OCI-LY3 (cell line): ENCODE measurements around the gene MAGI2.

Experiments used
- H2AFZ ChIP-seq: fragments of 200-600, 300-600 bp; shearing (Covaris generic); 2 replicates; pipeline ENCODE4 v1.6.0; 2014; ENCODE audit warnings: antibody characterized with exemption, low read depth, low read length
- H3K27ac ChIP-seq: fragments of 200-600, 300-600 bp; sonication (generic); 2 replicates; pipeline ENCODE4 v1.5.1; 2014; ENCODE audit warnings: mild to moderate bottlenecking, low read length, moderate library complexity, mixed read lengths
- H3K27me3 ChIP-seq: fragments of 200-600, 300-600 bp; sonication (generic); 2 replicates; pipeline ENCODE4 v1.6.1; 2014; ENCODE audit warnings: low read depth, low read length, mixed read lengths
- H3K36me3 ChIP-seq: fragments of 200-600, 300-600 bp; sonication (generic); replicated peaks from 2 replicates; pipeline ENCODE3; 2014; ENCODE audit warnings: low read depth, low read length, mixed read lengths
- H3K4me1 ChIP-seq: fragments of 300-600, 200-600 bp; sonication (generic); 2 replicates; pipeline ENCODE4 v1.6.1; 2014; ENCODE audit warnings: low read length, mixed read lengths
- H3K4me2 ChIP-seq: fragments of 200-600, 300-600 bp; sonication (generic); 2 replicates; pipeline ENCODE4 v1.6.1; 2014; ENCODE audit warnings: low read length, mixed read lengths
- H3K4me3 ChIP-seq: fragments of 300-600, 200-600 bp; sonication (generic); 2 replicates; pipeline ENCODE4 v1.5.1; 2014; ENCODE audit warnings: antibody characterized with exemption, mild to moderate bottlenecking, low read length, moderate library complexity
- H3K79me2 ChIP-seq: fragments of 300-600, 200-600 bp; shearing (Covaris generic); 2 replicates; pipeline ENCODE4 v1.6.1; 2014; ENCODE audit warnings: mild to moderate bottlenecking, low read length, mixed read lengths
- H3K9ac ChIP-seq: fragments of 300-600, 200-600 bp; shearing (Covaris generic); 2 replicates; pipeline ENCODE4 v1.6.0; 2014; ENCODE audit warnings: mild to moderate bottlenecking, low read length, moderate library complexity
- H3K9me3 ChIP-seq: fragments of 200-600, 300-600 bp; shearing (Covaris generic); 2 replicates; pipeline ENCODE4 v1.6.1; 2014; ENCODE audit warnings: low read length, mixed read lengths; ENCODE audit not compliant: insufficient read depth
- H4K20me1 ChIP-seq: fragments of 200-600, 300-600 bp; sonication (generic); 2 replicates; pipeline ENCODE4 v1.6.1; 2016; ENCODE audit warnings: low read length, mixed read lengths; ENCODE audit not compliant: insufficient read depth
- EZH2phosphoT487 ChIP-seq: fragments of 200-600 bp; shearing (Covaris generic); IDR thresholded peaks from 2 replicates; pipeline ENCODE4 v1.6.1; 2018; ENCODE audit warnings: antibody characterized with exemption, mixed run types, low read depth
- TF ChIP-seq, protein P1 (sequence below): fragments of 200-600, 300-600 bp; sonication (generic); IDR thresholded peaks from 2 replicates; pipeline ENCODE4 v1.5.1; 2014; ENCODE audit warnings: antibody characterized with exemption, low read length, low read depth

MAGI2 gene

DNA sequence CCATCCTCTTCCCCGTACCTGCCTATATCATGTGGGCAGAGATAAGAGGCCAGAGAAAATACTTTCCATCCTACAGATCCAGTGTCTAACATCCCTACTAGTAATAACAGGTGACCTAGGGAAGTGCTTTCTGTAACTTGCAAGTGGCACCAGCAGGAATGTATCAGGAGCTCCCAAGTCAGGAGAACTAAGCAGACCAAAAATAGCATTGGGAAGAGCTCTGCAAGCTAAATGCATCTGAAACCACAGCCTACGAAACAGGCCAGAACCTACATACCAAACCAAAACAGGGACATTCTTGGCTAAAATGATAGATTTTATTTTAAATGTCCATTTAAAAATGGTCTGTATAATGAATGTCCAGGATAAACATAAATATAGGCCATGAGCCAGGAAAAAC is 974.1 kb downstream of the MAGI2 start:
- no peaks in the 10 kb centered on the region for H3K27me3 ChIP-seq
- no peak overlapping the region for H2AFZ ChIP-seq
- no peaks in the 10 kb centered on the region for H3K79me2 ChIP-seq
- H3K4me3 ChIP-seq: no peak overlapping the region
- no peak overlapping the region for H3K4me2 ChIP-seq
- no peaks in the 10 kb centered on the region for H3K36me3 ChIP-seq
- no peaks in the 10 kb centered on the region for H4K20me1 ChIP-seq
- H3K9me3 ChIP-seq: no peaks in the 10 kb centered on the region
- no peak for TF ChIP-seq EZH2phosphoT487
- TF ChIP-seq, protein P1, sequence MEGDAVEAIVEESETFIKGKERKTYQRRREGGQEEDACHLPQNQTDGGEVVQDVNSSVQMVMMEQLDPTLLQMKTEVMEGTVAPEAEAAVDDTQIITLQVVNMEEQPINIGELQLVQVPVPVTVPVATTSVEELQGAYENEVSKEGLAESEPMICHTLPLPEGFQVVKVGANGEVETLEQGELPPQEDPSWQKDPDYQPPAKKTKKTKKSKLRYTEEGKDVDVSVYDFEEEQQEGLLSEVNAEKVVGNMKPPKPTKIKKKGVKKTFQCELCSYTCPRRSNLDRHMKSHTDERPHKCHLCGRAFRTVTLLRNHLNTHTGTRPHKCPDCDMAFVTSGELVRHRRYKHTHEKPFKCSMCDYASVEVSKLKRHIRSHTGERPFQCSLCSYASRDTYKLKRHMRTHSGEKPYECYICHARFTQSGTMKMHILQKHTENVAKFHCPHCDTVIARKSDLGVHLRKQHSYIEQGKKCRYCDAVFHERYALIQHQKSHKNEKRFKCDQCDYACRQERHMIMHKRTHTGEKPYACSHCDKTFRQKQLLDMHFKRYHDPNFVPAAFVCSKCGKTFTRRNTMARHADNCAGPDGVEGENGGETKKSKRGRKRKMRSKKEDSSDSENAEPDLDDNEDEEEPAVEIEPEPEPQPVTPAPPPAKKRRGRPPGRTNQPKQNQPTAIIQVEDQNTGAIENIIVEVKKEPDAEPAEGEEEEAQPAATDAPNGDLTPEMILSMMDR: no peak
- no peak overlapping the region for H3K9ac ChIP-seq
- no peak overlapping the region for H3K27ac ChIP-seq
- H3K4me1 ChIP-seq: no peaks in the 10 kb centered on the region

DNA sequence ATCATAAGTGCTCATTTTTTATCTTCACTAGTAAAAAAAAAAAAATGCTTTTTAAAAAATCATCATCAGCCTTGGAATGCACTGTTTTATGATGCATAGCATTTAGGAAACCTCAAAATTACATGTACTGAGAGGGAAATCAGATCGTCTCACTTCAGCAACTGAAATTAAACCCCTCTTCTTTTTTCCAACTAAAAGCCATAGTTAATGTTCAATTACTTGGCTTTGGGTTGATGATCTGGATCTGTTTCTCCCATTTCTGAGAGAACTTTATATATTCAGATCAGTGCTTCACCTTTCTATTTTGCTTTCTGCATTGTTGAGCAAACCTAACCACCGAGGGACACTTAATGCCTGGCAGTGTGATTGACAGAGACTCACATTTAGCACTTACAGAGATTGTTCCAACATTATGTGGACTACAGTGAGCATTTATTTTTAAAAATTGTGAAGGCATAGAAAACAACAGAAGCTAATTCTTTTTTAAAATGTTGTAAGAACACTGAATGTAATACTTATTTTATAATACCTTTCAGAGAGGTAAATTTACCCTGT is 976.5 kb downstream of the MAGI2 start:
- Histone ChIP-seq H3K9me3 (no peaks in the 10 kb centered on the region), H4K20me1 (no peaks in the 10 kb centered on the region), H2AFZ (no peak overlapping the region), H3K79me2 (no peaks in the 10 kb centered on the region), H3K27me3 (no peaks in the 10 kb centered on the region; the same call in 1 of the 2 replicates), H3K4me3 (no peak overlapping the region), H3K27ac (no peak overlapping the region), H3K9ac (no peak overlapping the region), H3K4me1 (no peaks in the 10 kb centered on the region), H3K36me3 (no peaks in the 10 kb centered on the region), H3K4me2 (no peak overlapping the region)
- TF ChIP-seq, protein P1: no peak
- no peak for TF ChIP-seq EZH2phosphoT487

DNA sequence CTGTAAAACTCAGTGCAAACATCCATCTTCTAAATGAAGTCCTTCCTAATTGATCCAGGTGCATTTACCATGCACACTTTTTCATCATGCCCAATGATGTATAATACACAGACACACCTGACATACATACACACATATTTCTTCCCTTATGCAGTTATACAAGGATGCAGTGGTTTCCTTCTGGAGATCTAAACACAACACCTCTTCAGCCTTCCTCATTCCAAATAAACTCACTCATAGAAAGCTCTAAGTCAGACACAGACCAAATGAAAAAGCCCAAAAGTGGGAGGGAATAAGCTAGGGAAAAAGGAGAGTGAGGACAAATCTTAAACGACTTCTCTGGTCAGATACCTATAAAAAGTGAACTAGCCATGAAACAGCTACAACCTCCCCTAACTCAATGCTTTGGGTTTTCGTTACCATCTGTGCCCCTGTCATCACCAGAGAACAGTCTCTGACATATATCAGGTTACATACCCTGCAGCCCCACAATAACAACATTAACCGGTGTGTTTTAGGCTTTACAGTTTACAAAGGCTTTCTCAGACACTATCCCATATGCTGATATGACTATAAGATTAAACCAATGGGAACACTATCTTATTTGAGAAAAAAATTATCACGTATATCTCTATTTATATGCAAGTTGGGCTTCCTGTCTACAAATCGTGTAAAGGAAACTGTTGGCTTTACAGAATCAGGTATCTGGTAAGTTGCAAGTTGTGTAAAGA is 979.7 kb downstream of the MAGI2 start:
- H4K20me1 ChIP-seq: no peaks in the 10 kb centered on the region
- H3K4me1 ChIP-seq: no peaks in the 10 kb centered on the region
- H3K27me3 ChIP-seq: no peaks in the 10 kb centered on the region; the same call in 1 of the 2 replicates
- no peaks in the 10 kb centered on the region for H3K79me2 ChIP-seq
- H2AFZ ChIP-seq: no peak overlapping the region
- H3K9me3 ChIP-seq: no peaks in the 10 kb centered on the region
- no peak overlapping the region for H3K4me2 ChIP-seq
- no peak overlapping the region for H3K4me3 ChIP-seq
- H3K27ac ChIP-seq: no peak overlapping the region
- TF ChIP-seq, protein P1: no peak
- TF ChIP-seq EZH2phosphoT487: no peak
- no peaks in the 10 kb centered on the region for H3K36me3 ChIP-seq
- no peak overlapping the region for H3K9ac ChIP-seq

DNA sequence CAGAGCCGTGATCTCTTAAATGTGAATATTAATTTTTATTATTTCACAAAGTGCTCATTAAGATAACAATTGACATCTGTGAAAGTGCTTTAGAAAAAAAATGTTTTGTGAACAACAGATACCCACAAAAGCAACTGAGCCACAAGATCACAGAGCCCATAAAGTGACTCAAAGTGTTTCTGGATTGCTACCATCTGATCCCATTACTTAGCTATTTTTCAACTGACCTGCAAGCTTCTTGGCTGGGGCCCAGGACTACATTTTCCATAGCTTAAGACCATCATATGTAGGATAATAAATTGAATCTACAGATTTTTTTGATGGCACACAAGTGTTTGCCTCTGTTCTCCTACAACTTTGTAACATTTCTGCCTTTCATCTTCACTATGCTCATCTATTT is 980.4 kb downstream of the MAGI2 start:
- Histone ChIP-seq H4K20me1 (no peaks in the 10 kb centered on the region), H3K9me3 (no peaks in the 10 kb centered on the region), H3K36me3 (no peaks in the 10 kb centered on the region), H3K27ac (no peak overlapping the region), H3K4me2 (no peak overlapping the region), H3K9ac (no peak overlapping the region), H3K27me3 (no peaks in the 10 kb centered on the region; the same call in 1 of the 2 replicates), H2AFZ (no peak overlapping the region), H3K4me1 (no peaks in the 10 kb centered on the region), H3K4me3 (no peak overlapping the region), H3K79me2 (no peaks in the 10 kb centered on the region)
- TF ChIP-seq, protein P1: no peak
- TF ChIP-seq EZH2phosphoT487: no peak
